HUES64 (cell line): ENCODE measurements around the gene TRAF3.

Experiments
- H3K27ac ChIP-seq: 2 replicates; pipeline ENCODE4 v1.7.0; 2013; ENCODE audit warnings: low read depth, low read length, inconsistent platforms
- H3K27me3 ChIP-seq: 2 replicates; pipeline ENCODE4 v1.6.1; 2013; ENCODE audit warnings: mild to moderate bottlenecking, low read length; ENCODE audit not compliant: insufficient read depth
- H3K36me3 ChIP-seq: 2 replicates; pipeline ENCODE4 v1.6.1; 2013; ENCODE audit warnings: mild to moderate bottlenecking, low read length; ENCODE audit not compliant: insufficient read depth
- H3K4me1 ChIP-seq: 2 replicates; pipeline ENCODE4 v1.6.1; 2013; ENCODE audit warnings: mild to moderate bottlenecking, low read length, moderate library complexity; ENCODE audit not compliant: insufficient read depth
- H3K4me3 ChIP-seq: 2 replicates; pipeline ENCODE4 v1.5.1; 2013; ENCODE audit warnings: mild to moderate bottlenecking, low read length, moderate library complexity
- H3K9ac ChIP-seq: 2 replicates; pipeline ENCODE4 v1.6.1; 2013; ENCODE audit warnings: mild to moderate bottlenecking, low read depth, low read length
- H3K9me3 ChIP-seq: 2 replicates; pipeline ENCODE4 v1.6.1; 2013; ENCODE audit warnings: low read depth, low read length; ENCODE audit not compliant: insufficient read depth
- WGBS: fragments of 150-250, 120-280 bp; methylation state at CpG from one replicate; pipeline ENCODE4 v1.1.7; 2013; ENCODE audit warnings: missing lambda C conversion rate; 5-methylcytosine and 5-hydroxymethylcytosine counted together

Gene TRAF3

DNA sequence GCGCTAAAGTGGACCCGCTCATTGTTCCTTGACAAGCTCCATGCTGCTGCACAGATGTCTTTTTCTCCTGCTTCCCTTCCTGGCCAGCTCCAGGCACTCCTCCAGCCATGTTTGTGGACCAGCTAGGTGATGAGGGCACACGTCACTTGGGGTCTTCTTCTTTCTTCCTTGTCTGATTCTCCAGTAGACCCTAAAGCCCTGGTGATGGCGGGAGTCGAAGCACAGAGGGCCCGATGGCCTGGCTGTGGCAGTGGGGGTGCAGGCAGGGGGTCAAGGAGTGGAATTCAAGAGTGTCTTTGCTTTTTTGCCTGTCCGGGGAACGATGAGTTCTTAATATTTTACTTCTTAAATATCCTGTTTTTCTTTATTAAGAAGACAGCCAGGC lies 122.3 kb downstream of the TRAF3 start:
- Histone ChIP-seq H3K9ac (peak overlapping the region; percentile 8; the same call in 1 of the 2 replicates), H3K9me3 (no peaks in the 10 kb centered on the region), H3K36me3 (no peaks in the 10 kb centered on the region), H3K27me3 (no peaks in the 10 kb centered on the region), H3K4me1 (no peaks in the 10 kb centered on the region), H3K4me3 (no peak overlapping the region), H3K27ac (no peak overlapping the region)
- 98% methylated on average over 6 of the region's 8 CpGs for WGBS

DNA sequence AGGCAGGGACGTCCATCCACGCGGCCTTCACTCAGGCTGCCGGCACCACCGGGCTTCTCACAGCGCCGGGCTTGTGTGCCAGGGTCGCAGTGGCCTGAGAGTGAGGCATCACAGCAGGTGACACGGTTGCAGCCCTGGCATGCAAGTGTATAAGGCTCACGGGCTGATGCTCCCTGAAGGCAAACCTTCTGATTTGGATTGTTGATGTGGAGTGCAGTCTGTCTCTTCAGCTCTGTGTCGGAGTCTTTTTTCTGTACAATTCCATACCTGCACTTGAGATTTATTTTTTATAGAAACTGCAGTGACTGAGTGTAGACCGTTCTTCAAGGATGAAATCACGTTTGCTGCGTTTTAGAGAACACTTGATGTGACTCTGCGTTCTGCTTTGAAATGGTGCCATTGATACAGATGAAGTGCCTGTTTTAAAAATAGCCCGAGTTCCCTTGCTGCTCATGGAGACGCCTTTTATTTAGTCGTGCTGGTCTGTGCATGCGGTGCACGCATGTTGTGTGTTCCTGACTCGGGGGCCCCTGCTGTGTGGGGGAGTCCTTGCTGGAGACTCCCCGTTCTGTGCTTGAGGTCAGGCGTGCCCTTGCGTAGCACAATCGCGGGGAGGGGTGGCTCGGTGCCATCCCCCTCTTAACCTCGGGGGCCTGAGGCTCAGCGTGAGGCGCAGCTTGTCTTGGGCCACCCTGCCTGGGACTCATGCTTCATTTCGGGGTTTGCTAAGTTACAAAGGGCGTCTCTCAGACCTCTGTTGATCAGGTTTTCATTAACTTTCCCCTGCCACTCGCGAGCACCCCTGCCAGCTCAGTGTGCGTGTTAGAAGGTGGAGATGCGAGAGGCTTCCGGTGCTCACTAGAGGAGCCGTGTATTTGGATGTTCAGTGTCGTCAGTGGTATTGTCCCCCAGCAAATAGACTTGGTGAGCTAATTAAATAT lies 123.7 kb downstream of the TRAF3 start:
- Histone ChIP-seq H3K9me3 (no peaks in the 10 kb centered on the region), H3K4me3 (no peak overlapping the region), H3K4me1 (no peaks in the 10 kb centered on the region), H3K36me3 (peaks cover 10% of the 10 kb centered on the region), H3K27ac (no peak overlapping the region), H3K27me3 (no peaks in the 10 kb centered on the region), H3K9ac (no peak overlapping the region; the same call in 1 of the 2 replicates)
- 94% methylated on average over 39 of the region's 39 CpGs for WGBS

DNA sequence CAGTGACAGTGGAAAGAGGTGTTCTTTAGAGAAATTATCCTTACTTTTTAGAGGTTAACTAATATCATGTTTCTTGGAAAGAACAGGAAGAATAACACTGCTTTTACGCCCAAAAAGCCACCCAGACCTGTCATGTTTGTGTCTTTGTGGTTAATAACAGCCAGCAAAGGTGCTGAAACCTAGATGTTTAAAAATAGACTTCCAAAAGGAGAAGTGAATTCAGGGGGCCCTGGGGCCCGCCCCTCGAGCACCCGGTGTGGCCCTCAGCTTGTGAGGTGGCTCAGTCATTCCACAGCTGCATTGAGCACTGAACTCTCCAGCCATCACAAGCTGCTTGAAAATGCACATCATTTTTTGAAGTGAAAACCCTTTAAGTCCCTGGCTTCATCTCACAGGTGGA lies 124.4 kb downstream of the TRAF3 start:
- Histone ChIP-seq H3K9ac (no peak overlapping the region), H3K27ac (no peak overlapping the region), H3K4me1 (no peaks in the 10 kb centered on the region), H3K27me3 (no peaks in the 10 kb centered on the region), H3K4me3 (no peak overlapping the region), H3K9me3 (peaks cover 7% of the 10 kb centered on the region; the same call in 1 of the 2 replicates), H3K36me3 (peaks cover 16% of the 10 kb centered on the region)
- WGBS: 94% methylated on average over 4 of the region's 4 CpGs

DNA sequence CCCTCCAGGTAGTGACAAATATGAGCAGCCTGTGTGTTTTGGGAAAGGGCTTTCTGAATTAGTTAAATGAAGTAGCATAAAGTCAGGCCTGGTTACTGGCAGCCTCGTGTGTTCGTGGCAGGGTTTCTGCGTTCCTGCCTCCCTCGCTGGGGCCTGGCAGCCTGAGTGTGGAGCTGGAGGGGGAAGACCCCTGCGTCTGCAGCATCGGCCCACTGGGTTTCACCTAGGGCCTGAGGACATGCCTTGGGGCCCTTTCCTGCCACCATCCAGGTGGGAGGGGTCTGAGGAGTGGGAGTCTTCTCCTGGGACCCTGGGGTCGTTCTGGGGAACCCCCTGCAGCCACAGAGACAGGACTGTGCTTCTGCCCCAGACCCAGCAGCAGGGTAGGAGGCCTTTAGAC lies 124.8 kb downstream of the TRAF3 start:
- no peaks in the 10 kb centered on the region for H3K4me1 ChIP-seq
- peaks cover 11% of the 10 kb centered on the region for H3K9me3 ChIP-seq
- H3K9ac ChIP-seq: no peak overlapping the region
- H3K27me3 ChIP-seq: no peaks in the 10 kb centered on the region
- H3K27ac ChIP-seq: no peak overlapping the region
- H3K36me3 ChIP-seq: peaks cover 20% of the 10 kb centered on the region
- no peak overlapping the region for H3K4me3 ChIP-seq
- 93% methylated on average over 7 of the region's 7 CpGs for WGBS

DNA sequence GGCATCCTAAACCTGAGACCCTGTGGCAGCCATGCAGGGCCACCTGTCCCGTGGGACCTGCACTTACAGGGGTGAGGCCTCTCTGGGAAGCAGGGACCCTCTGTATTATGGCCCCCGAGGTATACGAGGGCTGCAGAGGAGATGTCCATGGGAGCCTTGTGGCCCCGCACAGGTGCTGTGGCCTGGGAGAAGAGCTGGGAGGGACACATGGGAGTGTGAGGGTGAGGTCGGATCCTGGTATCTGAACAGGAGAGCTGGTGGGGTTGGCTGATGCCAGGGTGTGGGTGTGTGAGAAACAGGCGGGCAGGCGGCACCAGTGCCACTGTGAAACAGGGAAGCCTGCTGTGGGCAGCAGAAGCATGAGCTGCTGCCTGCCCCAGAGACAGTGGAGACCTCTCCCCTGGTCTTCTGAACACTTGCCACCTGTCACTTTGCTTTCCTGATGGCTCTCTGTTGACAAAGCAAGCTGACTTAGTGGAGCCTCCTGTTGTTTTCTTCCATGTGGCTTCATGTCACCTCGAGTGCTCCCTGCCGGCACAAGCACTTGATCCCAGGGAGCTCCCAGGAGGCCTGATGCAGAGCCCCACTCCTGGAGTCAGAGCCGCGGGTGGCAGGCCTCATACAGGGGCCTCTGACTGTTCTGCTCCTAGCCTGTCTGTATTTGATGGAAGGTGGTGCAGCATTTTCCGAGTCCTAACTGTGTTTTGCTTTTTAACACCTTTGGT lies 125.4 kb downstream of the TRAF3 start:
- Histone ChIP-seq H3K4me1 (no peaks in the 10 kb centered on the region), H3K27me3 (no peaks in the 10 kb centered on the region), H3K36me3 (peaks cover 22% of the 10 kb centered on the region), H3K27ac (no peak overlapping the region), H3K9me3 (peaks cover 13% of the 10 kb centered on the region), H3K9ac (no peak overlapping the region), H3K4me3 (no peak overlapping the region)
- WGBS: 93% methylated on average over 12 of the region's 12 CpGs

DNA sequence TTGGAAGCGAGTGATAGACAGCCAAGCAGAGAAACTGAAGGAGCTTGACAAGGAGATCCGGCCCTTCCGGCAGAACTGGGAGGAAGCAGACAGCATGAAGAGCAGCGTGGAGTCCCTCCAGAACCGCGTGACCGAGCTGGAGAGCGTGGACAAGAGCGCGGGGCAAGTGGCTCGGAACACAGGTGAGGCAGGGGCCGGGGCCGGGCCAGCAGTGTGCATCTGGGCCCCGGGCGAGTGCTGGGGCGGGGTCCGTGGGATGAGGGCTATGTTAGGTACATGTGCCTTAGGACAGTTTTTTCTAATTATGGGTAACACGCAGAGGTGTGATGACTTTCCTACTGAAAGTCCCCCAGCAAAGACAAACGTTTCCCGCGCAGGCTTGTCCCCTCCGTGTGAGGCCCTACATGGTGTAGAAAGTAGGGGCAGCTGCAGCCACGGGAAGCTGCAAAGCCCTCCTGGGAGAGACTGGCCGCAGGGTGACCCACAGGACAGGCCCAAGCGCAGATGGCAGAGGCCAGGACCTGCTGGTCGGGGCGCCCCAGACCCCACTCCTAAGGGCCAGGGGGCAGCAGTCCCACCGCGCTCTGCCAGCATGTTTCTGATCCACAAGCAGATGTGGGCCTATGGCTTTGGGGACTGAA lies 126.1 kb downstream of the TRAF3 start:
- Histone ChIP-seq H3K9ac (no peak overlapping the region), H3K27me3 (no peaks in the 10 kb centered on the region), H3K36me3 (peaks cover 22% of the 10 kb centered on the region), H3K9me3 (peaks cover 13% of the 10 kb centered on the region), H3K4me3 (no peak overlapping the region), H3K4me1 (no peaks in the 10 kb centered on the region), H3K27ac (no peak overlapping the region)
- WGBS: 93% methylated on average over 29 of the region's 29 CpGs

DNA sequence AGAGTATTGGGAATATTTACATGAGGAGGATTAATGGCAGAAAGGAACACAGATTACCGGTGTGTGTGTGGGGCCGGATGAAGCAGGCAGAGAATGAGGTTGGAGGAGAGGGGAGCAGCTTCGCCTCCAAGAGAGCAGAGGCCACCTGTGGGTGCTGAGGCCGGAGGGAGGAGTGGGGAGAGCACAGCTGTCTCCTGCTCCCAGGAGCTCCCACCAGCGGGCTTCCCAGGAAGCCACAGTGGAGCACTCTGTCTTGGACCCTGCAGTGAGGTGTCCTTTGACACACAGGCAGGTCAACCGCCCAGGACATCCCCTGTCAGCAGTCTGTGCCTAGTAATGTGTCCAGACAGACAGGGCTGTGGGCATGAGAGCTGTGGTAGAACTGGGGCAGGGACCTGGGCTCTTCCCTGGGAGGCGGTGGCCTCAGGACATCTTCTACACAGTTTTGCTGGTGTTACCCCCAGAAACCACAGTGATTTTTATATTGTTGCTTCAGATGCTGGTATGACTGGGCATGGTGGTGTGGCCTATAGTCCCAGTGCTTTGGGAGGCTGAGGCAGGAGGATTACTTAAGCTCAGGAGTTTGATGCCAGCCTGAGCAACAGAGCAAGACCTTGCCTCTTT lies 126.8 kb downstream of the TRAF3 start:
- Histone ChIP-seq H3K27ac (no peak overlapping the region), H3K4me1 (no peaks in the 10 kb centered on the region), H3K36me3 (peaks cover 22% of the 10 kb centered on the region), H3K27me3 (no peaks in the 10 kb centered on the region), H3K9ac (no peak overlapping the region), H3K9me3 (peaks cover 13% of the 10 kb centered on the region), H3K4me3 (no peak overlapping the region)
- WGBS: 95% methylated on average over 7 of the region's 7 CpGs

DNA sequence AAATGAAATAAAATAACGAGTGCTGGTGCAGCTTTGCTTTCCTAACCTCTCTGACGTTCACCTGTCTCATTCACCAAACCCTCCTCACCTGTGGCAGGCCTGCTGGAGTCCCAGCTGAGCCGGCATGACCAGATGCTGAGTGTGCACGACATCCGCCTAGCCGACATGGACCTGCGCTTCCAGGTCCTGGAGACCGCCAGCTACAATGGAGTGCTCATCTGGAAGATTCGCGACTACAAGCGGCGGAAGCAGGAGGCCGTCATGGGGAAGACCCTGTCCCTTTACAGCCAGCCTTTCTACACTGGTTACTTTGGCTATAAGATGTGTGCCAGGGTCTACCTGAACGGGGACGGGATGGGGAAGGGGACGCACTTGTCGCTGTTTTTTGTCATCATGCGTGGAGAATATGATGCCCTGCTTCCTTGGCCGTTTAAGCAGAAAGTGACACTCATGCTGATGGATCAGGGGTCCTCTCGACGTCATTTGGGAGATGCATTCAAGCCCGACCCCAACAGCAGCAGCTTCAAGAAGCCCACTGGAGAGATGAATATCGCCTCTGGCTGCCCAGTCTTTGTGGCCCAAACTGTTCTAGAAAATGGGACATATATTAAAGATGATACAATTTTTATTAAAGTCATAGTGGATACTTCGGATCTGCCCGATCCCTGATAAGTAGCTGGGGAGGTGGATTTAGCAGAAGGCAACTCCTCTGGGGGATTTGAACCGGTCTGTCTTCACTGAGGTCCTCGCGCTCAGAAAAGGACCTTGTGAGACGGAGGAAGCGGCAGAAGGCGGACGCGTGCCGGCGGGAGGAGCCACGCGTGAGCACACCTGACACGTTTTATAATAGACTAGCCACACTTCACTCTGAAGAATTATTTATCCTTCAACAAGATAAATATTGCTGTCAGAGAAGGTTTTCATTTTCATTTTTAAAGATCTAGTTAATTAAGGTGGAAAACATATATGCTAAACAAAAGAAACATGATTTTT lies 128.2 kb downstream of the TRAF3 start:
- H3K27me3 ChIP-seq: no peaks in the 10 kb centered on the region
- H3K9me3 ChIP-seq: peaks cover 13% of the 10 kb centered on the region
- H3K4me3 ChIP-seq: no peak overlapping the region
- H3K9ac ChIP-seq: no peak overlapping the region
- 95% methylated on average over 38 of the region's 38 CpGs for WGBS
- no peaks in the 10 kb centered on the region for H3K4me1 ChIP-seq
- peaks cover 22% of the 10 kb centered on the region for H3K36me3 ChIP-seq
- no peak overlapping the region for H3K27ac ChIP-seq

DNA sequence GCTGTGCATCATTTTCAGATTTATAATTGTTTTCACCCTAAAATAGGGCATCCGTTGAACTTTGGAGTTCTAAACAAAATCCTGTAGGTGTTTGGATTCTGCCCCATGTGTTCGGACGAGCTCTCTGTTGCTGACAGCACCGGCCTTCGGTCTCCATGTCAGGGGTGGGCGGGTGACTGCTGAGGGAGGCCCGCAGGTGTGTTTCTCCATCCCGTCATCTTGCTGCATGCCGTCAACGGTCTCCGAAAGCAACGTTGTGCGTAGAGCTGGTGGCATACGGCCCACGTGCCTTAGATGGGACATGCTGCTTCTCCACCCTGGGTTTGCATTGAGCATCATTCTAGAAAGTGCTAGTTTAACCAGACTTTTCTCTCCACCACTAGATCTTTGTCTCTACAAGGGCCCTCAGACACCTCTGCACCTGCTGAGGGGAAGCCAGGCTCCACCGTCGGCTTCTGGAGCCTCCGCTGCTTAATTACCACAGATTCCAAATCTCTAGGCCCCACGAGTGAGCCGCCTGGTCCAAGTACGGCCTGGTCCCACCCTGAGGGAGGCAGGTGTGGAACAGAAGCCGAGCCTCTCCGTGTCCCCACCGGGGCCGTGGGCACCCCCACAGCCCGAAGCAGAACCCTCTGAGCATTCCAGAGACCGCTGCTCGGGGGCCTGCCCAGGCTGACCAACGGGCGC lies 129.5 kb downstream of the TRAF3 start:
- H3K36me3 ChIP-seq: peaks cover 22% of the 10 kb centered on the region
- H3K4me1 ChIP-seq: no peaks in the 10 kb centered on the region
- no peak overlapping the region for H3K9ac ChIP-seq
- no peak overlapping the region for H3K4me3 ChIP-seq
- H3K27me3 ChIP-seq: no peaks in the 10 kb centered on the region
- WGBS: 97% methylated on average over 30 of the region's 30 CpGs
- H3K9me3 ChIP-seq: peaks cover 13% of the 10 kb centered on the region
- H3K27ac ChIP-seq: no peak overlapping the region
